GM12878 (cell line): Measurements from ENCODE around the gene TCF4.

ENCODE experiments used
- CTCF ChIP-seq, 3 experiments: IDR thresholded peaks in 2 of 3; conservative IDR thresholded peaks in 1 of 3; 2 replicates each; pipeline ENCODE4 v1.5.1; 2011; ENCODE audit warnings: low read depth in 3 of 3, low read length in 3 of 3, mild to moderate bottlenecking in 3 of 3, control low read depth in 2 of 3, moderate library complexity in 2 of 3, inconsistent platforms in 1 of 3, mixed read lengths in 1 of 3; ENCODE audit not compliant: control insufficient read depth in 2 of 3, insufficient read depth in 1 of 3; ENCODE audit errors: extremely low read depth in 1 of 3
- E2F4 ChIP-seq: IDR thresholded peaks from 2 replicates; pipeline ENCODE4 v1.6.1; 2012; ENCODE audit warnings: low read depth, low read length, improper control_type of control experiment
- EZH2 ChIP-seq: IDR thresholded peaks from 2 replicates; pipeline ENCODE4 v1.6.1; 2012; ENCODE audit warnings: low read depth, mild to moderate bottlenecking, control low read depth, inconsistent platforms, low read length, borderline replicate concordance; ENCODE audit not compliant: control insufficient read depth
- PKNOX1 ChIP-seq: fragments of 450-650 bp; IDR thresholded peaks from 2 replicates; pipeline ENCODE4 v1.6.1; 2016; ENCODE audit warnings: mild to moderate bottlenecking
- POLR2AphosphoS5 ChIP-seq: IDR thresholded peaks from 2 replicates; pipeline ENCODE4 v1.6.1; 2011; ENCODE audit warnings: mild to moderate bottlenecking, low read length, inconsistent platforms
- TAF1 ChIP-seq: IDR thresholded peaks from 2 replicates; pipeline ENCODE4 v1.6.1; 2011; ENCODE audit warnings: mild to moderate bottlenecking, low read depth, low read length, borderline replicate concordance
- ZBTB11 ChIP-seq: fragments of 450-650 bp; formaldehyde crosslinking; IDR thresholded peaks from 2 replicates; pipeline ENCODE4 v1.5.0; 2022; ENCODE audit warnings: mild to moderate bottlenecking, missing genetic modification characterization

- TF ChIP-seq POLR2AphosphoS5 (no peak), EZH2 (no peak), ZBTB11 (CRISPR knock-in tag) (no peak), E2F4 (no peak), TAF1 (no peak), CTCF (IDR thresholded peaks at IDR 0.05 in 2 of 3, conservative IDR thresholded peaks at IDR 0.05 in 1 of 3; ENCODE audit: control insufficient read depth in 2 of 3, extremely low read depth in 1 of 3, insufficient read depth in 1 of 3, low read depth in 3 of 3, low read length in 3 of 3) (no peak), PKNOX1 (no peak)
Measured at GRCh38 chr18:55407774-55408535, 180.0 kb downstream of the TCF4 start.
